H9 (cell line): Measurements from ENCODE around the gene CSNK1A1. TPM values are rescaled to one million over a fixed set of nuclear protein-coding genes. Genes with fewer than 3 reads are reported as not detected.
A peak's percentile ranks its signal among the peaks of the same experiment; 100 is the strongest.

Experiments used
- DNase-seq: peaks from one replicate; pipeline ENCODE4 v3.0.0-alpha.2; 2017
- H2AFZ ChIP-seq: one replicate; pipeline ENCODE4 v1.6.1; 2013; ENCODE audit warnings: mild to moderate bottlenecking, low read length, control low read depth, moderate library complexity
- H2AK5ac ChIP-seq: 2 replicates; pipeline ENCODE4 v1.6.1; 2013; ENCODE audit warnings: low read length, control low read depth, mixed read lengths; ENCODE audit not compliant: insufficient read length
- H2BK120ac ChIP-seq: one replicate; pipeline ENCODE4 v1.6.1; 2013; ENCODE audit warnings: low read depth, mild to moderate bottlenecking, low read length, control low read depth, inconsistent platforms; ENCODE audit not compliant: poor library complexity, severe bottlenecking
- H2BK12ac ChIP-seq: 2 replicates; pipeline ENCODE4 v1.6.1; 2013; ENCODE audit warnings: low read length, control low read depth, mixed read lengths, low read depth; ENCODE audit not compliant: insufficient read length
- H2BK15ac ChIP-seq: 2 replicates; pipeline ENCODE4 v1.6.1; 2013; ENCODE audit warnings: low read depth, low read length, control low read depth
- H2BK20ac ChIP-seq: one replicate; pipeline ENCODE4 v1.6.1; 2013; ENCODE audit warnings: low read depth, mild to moderate bottlenecking, low read length, control low read depth, inconsistent platforms; ENCODE audit not compliant: poor library complexity, severe bottlenecking
- H2BK5ac ChIP-seq: 2 replicates; pipeline ENCODE4 v1.6.1; 2013; ENCODE audit warnings: low read length, control low read depth, mixed read lengths; ENCODE audit not compliant: insufficient read length
- H3K14ac ChIP-seq: 2 replicates; pipeline ENCODE4 v1.6.1; 2013; ENCODE audit warnings: low read length, control low read depth; ENCODE audit not compliant: insufficient read depth
- H3K18ac ChIP-seq: 2 replicates; pipeline ENCODE4 v1.6.1; 2013; ENCODE audit warnings: low read depth, mild to moderate bottlenecking, mixed read lengths, low read length, control low read depth; ENCODE audit not compliant: insufficient read length
- H3K23ac ChIP-seq: 2 replicates; pipeline ENCODE4 v1.6.1; 2013; ENCODE audit warnings: low read length, control low read depth, mixed read lengths, low read depth; ENCODE audit not compliant: insufficient read length
- H3K23me2 ChIP-seq: 2 replicates; pipeline ENCODE4 v1.6.1; 2013; ENCODE audit warnings: low read depth, mild to moderate bottlenecking, mixed read lengths, low read length, control low read depth; ENCODE audit not compliant: insufficient read length, poor library complexity, severe bottlenecking
- H3K27ac ChIP-seq: 2 replicates; pipeline ENCODE4 v1.5.1; 2013; ENCODE audit warnings: low read length, control low read depth, mixed read lengths, low read depth; ENCODE audit not compliant: insufficient read length
- H3K27me3 ChIP-seq: 2 replicates; pipeline ENCODE4 v1.6.1; 2013; ENCODE audit warnings: low read length, control low read depth, inconsistent platforms; ENCODE audit not compliant: insufficient read depth
- H3K4ac ChIP-seq: 2 replicates; pipeline ENCODE4 v1.6.1; 2013; ENCODE audit warnings: low read depth, mild to moderate bottlenecking, control low read depth, inconsistent platforms, low read length, moderate library complexity
- H3K4me1 ChIP-seq: 2 replicates; pipeline ENCODE4 v1.6.1; 2013; ENCODE audit warnings: low read length, control low read depth, inconsistent platforms; ENCODE audit not compliant: insufficient read depth
- H3K4me2 ChIP-seq: 2 replicates; pipeline ENCODE4 v1.6.1; 2013; ENCODE audit warnings: low read length, control low read depth, mixed read lengths; ENCODE audit not compliant: insufficient read length, insufficient read depth
- H3K56ac ChIP-seq: 2 replicates; pipeline ENCODE4 v1.6.1; 2013; ENCODE audit warnings: low read depth, mild to moderate bottlenecking, mixed read lengths, low read length, control low read depth; ENCODE audit not compliant: insufficient read length
- H3K79me1 ChIP-seq: 2 replicates; pipeline ENCODE4 v1.6.1; 2013; ENCODE audit warnings: low read depth, mild to moderate bottlenecking, moderate library complexity, low read length, control low read depth, inconsistent platforms; ENCODE audit not compliant: insufficient read depth, poor library complexity, severe bottlenecking
- H3K79me2 ChIP-seq: 2 replicates; pipeline ENCODE4 v1.6.1; 2013; ENCODE audit warnings: low read length, control low read depth, inconsistent platforms; ENCODE audit not compliant: insufficient read depth
- H3K9ac ChIP-seq: 2 replicates; pipeline ENCODE4 v1.6.1; 2013; ENCODE audit warnings: low read length, control low read depth, mixed read lengths; ENCODE audit not compliant: insufficient read length; ENCODE audit errors: extremely low read depth
- H3K9me3 ChIP-seq: one replicate; pipeline ENCODE4 v1.6.1; 2013; ENCODE audit warnings: low read depth, low read length, inconsistent platforms; ENCODE audit not compliant: control insufficient read depth
- H3T11ph ChIP-seq: one replicate; pipeline ENCODE4 v1.6.1; 2013; ENCODE audit warnings: mild to moderate bottlenecking, low read length, control low read depth, inconsistent platforms
- H4K20me1 ChIP-seq: one replicate; pipeline ENCODE4 v1.6.1; 2013; ENCODE audit not compliant: control insufficient read depth, insufficient read length, insufficient read depth
- H4K5ac ChIP-seq: 2 replicates; pipeline ENCODE4 v1.6.1; 2013; ENCODE audit warnings: low read depth, mild to moderate bottlenecking, mixed read lengths, low read length, control low read depth; ENCODE audit not compliant: insufficient read length
- H4K8ac ChIP-seq: replicated peaks from 2 replicates; pipeline ENCODE4 v1.6.1; 2013; ENCODE audit warnings: low read length, control low read depth, mixed read lengths, low read depth; ENCODE audit not compliant: insufficient read length
- H4K91ac ChIP-seq: 2 replicates; pipeline ENCODE4 v1.6.1; 2013; ENCODE audit warnings: low read depth, mild to moderate bottlenecking, moderate library complexity, mixed read lengths, low read length, control low read depth; ENCODE audit not compliant: insufficient read length
- H3K27ac Mint-ChIP-seq, 3 experiments: 2 replicates in 2 of 3; 3 replicates in 1 of 3; pipeline ENCODE4 v1.8.0; 2020 to 2021; ENCODE audit warnings: mixed read lengths in 3 of 3, mild to moderate bottlenecking in 1 of 3, moderate library complexity in 1 of 3
- H3K27me3 Mint-ChIP-seq: 2 replicates; pipeline ENCODE4 v1.8.0; 2021; ENCODE audit warnings: low read depth, mild to moderate bottlenecking, moderate library complexity, mixed read lengths
- H3K36me3 Mint-ChIP-seq, 3 experiments: 2 replicates in 2 of 3; 3 replicates in 1 of 3; pipeline ENCODE4 v1.8.0; 2020 to 2021; ENCODE audit warnings: low read depth in 3 of 3, mixed read lengths in 3 of 3; ENCODE audit not compliant: insufficient read depth in 1 of 3
- H3K4me1 Mint-ChIP-seq, 2 experiments: 2 replicates each; pipeline ENCODE4 v1.8.0; 2020; ENCODE audit warnings: mixed read lengths in 2 of 2
- H3K4me3 Mint-ChIP-seq, 2 experiments: 2 replicates in 1 of 2; 3 replicates in 1 of 2; pipeline ENCODE4 v1.8.0; 2020 to 2021; ENCODE audit warnings: mild to moderate bottlenecking in 2 of 2, mixed read lengths in 2 of 2, moderate library complexity in 1 of 2
- H3K9me3 Mint-ChIP-seq, 2 experiments: 2 replicates in 1 of 2; 3 replicates in 1 of 2; pipeline ENCODE4 v1.8.0; 2020; ENCODE audit warnings: mild to moderate bottlenecking in 2 of 2, mixed read lengths in 2 of 2, moderate library complexity in 1 of 2
- WGBS: extraction: QIAGEN DNeasy Blood & Tissue Kit; methylation state at CpG from one replicate; pipeline ENCODE4 v1.1.7; 2013; ENCODE audit warnings: missing lambda C conversion rate, low lambda C conversion rate, mixed read lengths; ENCODE audit not compliant: insufficient read length; ENCODE audit errors: extremely low coverage; 5-methylcytosine and 5-hydroxymethylcytosine counted together
- total RNA-seq: library from RNA; stranded (reverse); gene quantifications from 2 replicates; pipeline ENCODE4 v1.2.1, GENCODE V29; 2021
- TF ChIP-seq, protein P1 (sequence below): fragments of 200-600 bp; sonication (generic); conservative IDR thresholded peaks from 3 replicates; pipeline ENCODE4 v1.8.0; 2021; ENCODE audit warnings: antibody characterized with exemption, mild to moderate bottlenecking

Gene CSNK1A1
- total RNA-seq, 1 experiment from 2014 or later = 310 TPM

DNA sequence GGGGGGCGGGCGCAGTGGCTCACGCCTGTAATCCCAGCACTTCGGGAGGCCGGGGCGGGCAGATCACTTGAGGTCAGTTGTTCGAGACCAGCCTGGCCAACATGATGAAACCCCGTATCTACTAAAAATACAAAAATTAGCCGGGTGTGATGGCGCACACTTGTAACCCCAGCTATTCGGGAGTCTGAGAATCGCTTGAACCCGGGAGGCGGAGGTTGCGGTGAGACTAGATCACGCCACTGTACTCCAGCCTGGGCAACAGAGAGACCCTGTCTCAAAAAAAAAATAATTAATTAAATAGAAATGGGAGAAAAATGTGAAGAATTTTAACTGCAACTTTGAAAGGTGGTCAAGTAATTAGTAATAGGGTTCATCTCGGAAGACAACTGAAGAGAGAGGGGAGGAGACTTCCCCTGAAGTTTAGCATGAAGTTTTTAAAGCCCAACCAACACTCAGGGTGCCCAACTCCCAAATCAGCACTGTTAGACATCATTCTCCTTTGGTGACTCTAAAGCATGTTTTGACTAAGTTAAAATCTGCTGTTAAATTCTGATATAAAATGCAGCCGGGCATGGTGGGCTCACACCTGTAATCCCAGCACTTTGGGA, 1.4 kb upstream of the CSNK1A1 start:
- Histone ChIP-seq H2BK120ac (no peak overlapping the region), H3K27me3 (no peaks in the 10 kb centered on the region), H3K79me2 (peaks cover 34% of the 10 kb centered on the region), H2BK20ac (no peak overlapping the region), H3K79me1 (no peaks in the 10 kb centered on the region), H3K23me2 (peaks cover 15% of the 10 kb centered on the region), H3K9me3 (no peaks in the 10 kb centered on the region), H3K56ac (no peak overlapping the region), H2AK5ac (no peak overlapping the region), H3K4me1 (no peaks in the 10 kb centered on the region), H4K8ac (no peak overlapping the region), H3K4ac (no peak overlapping the region), H2BK15ac (no peak overlapping the region), H2AFZ (no peak overlapping the region), H2BK12ac (no peak overlapping the region), H4K5ac (no peak overlapping the region), H4K91ac (no peak overlapping the region), H3K9ac (peak overlapping the region; percentile 7), H3K23ac (no peak overlapping the region), H3K14ac (no peak overlapping the region), H3K18ac (no peak overlapping the region), H2BK5ac (no peak overlapping the region), H3K27ac (no peak overlapping the region), H4K20me1 (no peaks in the 10 kb centered on the region), H3T11ph (no peak overlapping the region), H3K4me2 (no peak overlapping the region)
- DNase-seq = no peak
- H3K27ac Mint-ChIP-seq = peak overlapping the region; percentile 16 to 82 (median 44); a peak in 3 of 7 replicates
- H3K9me3 Mint-ChIP-seq = peaks cover 0 to 2% of the 10 kb centered on the region in 2 experiments; a peak in 1 of 5 replicates
- H3K4me1 Mint-ChIP-seq = peaks cover 14 to 19% of the 10 kb centered on the region in 2 experiments
- H3K36me3 Mint-ChIP-seq = peaks cover 21 to 33% (median 30%) of the 10 kb centered on the region in 3 experiments
- TF ChIP-seq, protein P1, sequence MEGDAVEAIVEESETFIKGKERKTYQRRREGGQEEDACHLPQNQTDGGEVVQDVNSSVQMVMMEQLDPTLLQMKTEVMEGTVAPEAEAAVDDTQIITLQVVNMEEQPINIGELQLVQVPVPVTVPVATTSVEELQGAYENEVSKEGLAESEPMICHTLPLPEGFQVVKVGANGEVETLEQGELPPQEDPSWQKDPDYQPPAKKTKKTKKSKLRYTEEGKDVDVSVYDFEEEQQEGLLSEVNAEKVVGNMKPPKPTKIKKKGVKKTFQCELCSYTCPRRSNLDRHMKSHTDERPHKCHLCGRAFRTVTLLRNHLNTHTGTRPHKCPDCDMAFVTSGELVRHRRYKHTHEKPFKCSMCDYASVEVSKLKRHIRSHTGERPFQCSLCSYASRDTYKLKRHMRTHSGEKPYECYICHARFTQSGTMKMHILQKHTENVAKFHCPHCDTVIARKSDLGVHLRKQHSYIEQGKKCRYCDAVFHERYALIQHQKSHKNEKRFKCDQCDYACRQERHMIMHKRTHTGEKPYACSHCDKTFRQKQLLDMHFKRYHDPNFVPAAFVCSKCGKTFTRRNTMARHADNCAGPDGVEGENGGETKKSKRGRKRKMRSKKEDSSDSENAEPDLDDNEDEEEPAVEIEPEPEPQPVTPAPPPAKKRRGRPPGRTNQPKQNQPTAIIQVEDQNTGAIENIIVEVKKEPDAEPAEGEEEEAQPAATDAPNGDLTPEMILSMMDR = no peak
- no peaks in the 10 kb centered on the region for H3K27me3 Mint-ChIP-seq
- WGBS = no CpG with 5 or more reads among the region's 18 CpGs
- peak overlapping the region; percentile 98 to 99; a peak in 4 of 5 replicates for H3K4me3 Mint-ChIP-seq
